C4-2B (cell line): ENCODE data around the gene LIG3.

Experiments used
- ZFX ChIP-seq: fragments of 450-650 bp; IDR thresholded peaks from 2 replicates; pipeline ENCODE4 v1.6.1; 2017
- TF ChIP-seq, protein P1 (sequence below): fragments of 450-650 bp; conservative IDR thresholded peaks from 2 replicates; pipeline ENCODE4 v1.5.1; 2017; ENCODE audit warnings: mild to moderate bottlenecking

DNA sequence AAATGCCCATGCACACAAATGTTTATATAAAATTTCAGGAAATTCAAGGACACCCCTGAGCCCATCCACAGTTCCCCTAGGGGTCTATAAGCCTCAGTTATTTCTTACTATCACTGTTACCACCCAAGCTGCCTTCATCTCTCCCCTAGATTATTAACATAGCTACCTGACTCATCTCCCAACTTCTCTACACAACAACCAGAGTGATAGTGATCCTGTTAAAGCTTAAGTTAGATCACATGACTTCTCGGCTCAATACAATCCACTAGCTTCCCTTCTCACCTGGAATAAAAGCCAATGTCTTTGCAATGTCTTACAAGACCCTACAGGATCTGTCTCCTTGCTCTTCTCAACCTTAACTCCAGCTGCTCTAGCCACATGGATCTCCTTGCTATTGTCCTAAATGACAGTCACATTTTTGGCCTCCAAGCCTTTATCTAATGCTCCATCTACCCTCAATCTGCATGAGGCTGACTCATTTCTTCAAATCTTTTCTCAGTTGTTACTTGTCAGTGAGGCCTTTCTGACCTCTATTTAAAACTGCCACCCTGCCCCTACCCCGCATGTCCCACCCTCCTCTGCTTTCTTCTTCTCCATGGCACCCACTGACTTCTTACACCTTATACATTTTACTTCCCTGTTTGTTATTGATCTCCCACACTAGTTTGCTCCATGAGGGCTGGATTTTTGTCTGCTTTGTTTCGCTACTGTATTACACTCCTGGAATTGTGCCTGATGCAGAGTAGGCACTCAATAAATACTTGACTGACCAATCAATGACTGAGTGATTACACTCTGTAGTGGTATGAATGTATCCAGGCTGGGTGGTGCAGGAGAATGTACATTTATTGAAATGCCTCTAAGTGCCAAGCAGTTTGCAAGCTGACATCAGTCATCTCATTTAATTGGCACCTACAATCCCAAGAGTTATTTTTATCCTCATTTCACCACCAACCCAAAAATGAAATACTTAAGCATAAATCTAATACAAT is 5.2 kb upstream of the LIG3 start:
- TF ChIP-seq, protein P1, sequence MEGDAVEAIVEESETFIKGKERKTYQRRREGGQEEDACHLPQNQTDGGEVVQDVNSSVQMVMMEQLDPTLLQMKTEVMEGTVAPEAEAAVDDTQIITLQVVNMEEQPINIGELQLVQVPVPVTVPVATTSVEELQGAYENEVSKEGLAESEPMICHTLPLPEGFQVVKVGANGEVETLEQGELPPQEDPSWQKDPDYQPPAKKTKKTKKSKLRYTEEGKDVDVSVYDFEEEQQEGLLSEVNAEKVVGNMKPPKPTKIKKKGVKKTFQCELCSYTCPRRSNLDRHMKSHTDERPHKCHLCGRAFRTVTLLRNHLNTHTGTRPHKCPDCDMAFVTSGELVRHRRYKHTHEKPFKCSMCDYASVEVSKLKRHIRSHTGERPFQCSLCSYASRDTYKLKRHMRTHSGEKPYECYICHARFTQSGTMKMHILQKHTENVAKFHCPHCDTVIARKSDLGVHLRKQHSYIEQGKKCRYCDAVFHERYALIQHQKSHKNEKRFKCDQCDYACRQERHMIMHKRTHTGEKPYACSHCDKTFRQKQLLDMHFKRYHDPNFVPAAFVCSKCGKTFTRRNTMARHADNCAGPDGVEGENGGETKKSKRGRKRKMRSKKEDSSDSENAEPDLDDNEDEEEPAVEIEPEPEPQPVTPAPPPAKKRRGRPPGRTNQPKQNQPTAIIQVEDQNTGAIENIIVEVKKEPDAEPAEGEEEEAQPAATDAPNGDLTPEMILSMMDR = no peak
- TF ChIP-seq ZFX = no peak
